Esophagus (tissue), 2 donors: ENCODE measurements around the gene SH2D1B. TPM values are rescaled to one million over a fixed set of nuclear protein-coding genes. Genes with fewer than 3 reads are reported as not detected.
A peak's percentile ranks its signal among the peaks of the same experiment; 100 is the strongest.
"Not testable (repeated sequence)": the region's sequence is repeated elsewhere in the genome, so short reads cannot be mapped to it uniquely, and the experiment has no call there.

Experiments
- H3K27ac ChIP-seq, 2 donors: one replicate each; pipeline ENCODE4 v1.5.1; 2013; ENCODE audit warnings: low read depth in 2 of 2, mild to moderate bottlenecking in 2 of 2, inconsistent platforms in 1 of 2, low read length in 1 of 2, moderate library complexity in 1 of 2
- H3K27me3 ChIP-seq, 2 donors: one replicate each; pipeline ENCODE4 v1.6.1; 2013; ENCODE audit warnings: low read length in 2 of 2, control low read depth in 1 of 2, mild to moderate bottlenecking in 1 of 2; ENCODE audit not compliant: insufficient read depth in 2 of 2, control insufficient read depth in 1 of 2
- H3K36me3 ChIP-seq, 2 donors: one replicate each; pipeline ENCODE4 v1.6.1; 2013; ENCODE audit warnings: low read length in 1 of 2; ENCODE audit not compliant: control insufficient read depth in 2 of 2, insufficient read depth in 2 of 2
- H3K4me1 ChIP-seq, 2 donors: one replicate each; pipeline ENCODE4 v1.6.1; 2013; ENCODE audit warnings: low read length in 1 of 2; ENCODE audit not compliant: control insufficient read depth in 2 of 2, insufficient read depth in 2 of 2
- H3K4me3 ChIP-seq, 2 donors: one replicate each; pipeline ENCODE4 v1.5.1; 2013; ENCODE audit warnings: low read length in 2 of 2, mild to moderate bottlenecking in 2 of 2, low read depth in 1 of 2, moderate library complexity in 1 of 2
- H3K9me3 ChIP-seq, 2 donors: one replicate each; pipeline ENCODE4 v1.6.1; 2013; ENCODE audit warnings: mild to moderate bottlenecking in 2 of 2, low read depth in 1 of 2, low read length in 1 of 2, moderate library complexity in 1 of 2; ENCODE audit not compliant: control insufficient read depth in 2 of 2, insufficient read depth in 1 of 2
- WGBS, 2 donors: extraction: QIAGEN DNeasy Blood & Tissue Kit; methylation state at CpG; one replicate each; pipeline ENCODE4 v1.1.7; 2013; 5-methylcytosine and 5-hydroxymethylcytosine counted together
- polyA plus RNA-seq, 2 donors: library from polyadenylated mRNA; stranded (reverse); fragments of 200-250 nt; gene quantifications; one replicate each; pipeline ENCODE4 v1.2.3, GENCODE V29; 2013
- donor health status: healthy with polysubstance abuse.
- donor health status: Bipolar disorder and iron deficiency.

Gene SH2D1B
- polyA plus RNA-seq, 2 donors, result 1.2 to 1.3 TPM

DNA sequence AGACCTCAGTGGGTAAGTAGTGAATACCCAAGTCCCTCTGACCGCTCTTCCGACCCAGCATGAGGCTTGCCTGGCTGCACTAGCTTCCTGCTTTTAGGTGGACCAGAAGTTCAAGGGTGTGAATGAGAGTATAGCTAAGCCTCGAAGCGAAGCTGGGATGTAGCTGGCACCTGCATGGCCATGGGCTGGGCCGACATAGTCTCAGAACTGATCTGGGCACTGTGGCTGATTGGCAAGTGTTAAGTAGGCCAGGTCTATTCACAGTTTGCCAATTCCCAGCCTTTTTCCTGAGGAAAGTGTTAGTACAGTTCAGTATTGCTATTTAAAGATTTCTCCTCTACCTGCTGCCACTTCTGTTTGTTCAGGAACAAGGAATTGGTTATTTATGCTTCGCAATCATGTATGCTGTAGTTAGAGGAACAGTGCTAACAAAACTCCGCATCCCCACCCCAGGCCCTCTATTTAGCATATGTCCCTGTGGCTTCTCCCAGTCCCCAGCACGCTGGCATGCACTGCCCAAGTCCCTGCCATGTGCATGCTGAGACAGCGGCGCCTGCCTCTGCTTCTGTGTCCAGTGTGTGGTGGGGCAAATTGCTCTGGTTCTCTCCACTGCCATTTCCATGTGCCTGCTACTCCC is 51.6 kb downstream of the SH2D1B start:
- WGBS, 2 donors, result 85 to 92% methylated on average over 10 of the region's 10 CpGs
- Histone ChIP-seq H3K36me3 (peaks cover 0 to 2% of the 10 kb centered on the region in 2 donors), H3K4me1 (peaks cover 3 to 5% of the 10 kb centered on the region in 2 donors), H3K9me3 (no peaks in the 10 kb centered on the region), H3K4me3 (no peak overlapping the region), H3K27me3 (no peaks in the 10 kb centered on the region), H3K27ac (no peak overlapping the region)

- H3K4me1 ChIP-seq, result peaks cover 0 to 2% of the 10 kb centered on the region in 2 donors
- H3K27ac ChIP-seq, result no peak overlapping the region
- H3K36me3 ChIP-seq, result peaks cover 0 to 2% of the 10 kb centered on the region in 2 donors
- H3K27me3 ChIP-seq, result no peaks in the 10 kb centered on the region
- H3K4me3 ChIP-seq, result no peak overlapping the region
- no peaks in the 10 kb centered on the region for H3K9me3 ChIP-seq
- 82 to 88% methylated on average over 10 of the region's 10 CpGs for WGBS, 2 donors
These were observed 52.3 kb downstream of the SH2D1B start for GRCh38 chr1:162359523-162360236.

DNA sequence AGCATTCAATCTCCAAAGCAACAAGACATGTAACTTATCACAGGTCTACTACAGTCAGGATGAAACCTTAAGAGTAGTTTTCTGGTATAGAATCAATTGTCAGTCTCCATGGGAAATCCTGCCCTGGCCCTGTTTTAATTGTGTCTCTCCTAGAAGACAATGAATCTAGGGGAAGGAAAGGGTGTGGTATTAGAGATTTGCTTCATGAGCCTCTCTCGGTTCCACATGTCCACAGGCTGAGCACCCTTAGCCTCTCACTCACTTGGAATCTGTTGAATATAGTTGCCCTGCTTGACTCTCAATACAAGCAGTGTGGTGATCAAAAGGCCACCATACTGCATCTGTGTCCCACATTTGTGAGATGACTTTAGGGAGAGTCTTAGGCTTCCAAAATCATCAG is 53.0 kb downstream of the SH2D1B start:
- H3K27ac ChIP-seq, result no peak overlapping the region
- H3K27me3 ChIP-seq, result no peaks in the 10 kb centered on the region
- H3K9me3 ChIP-seq, result no peaks in the 10 kb centered on the region
- WGBS, 2 donors, result 55 to 66% methylated on average over 1 of the region's 1 CpG
- H3K36me3 ChIP-seq, result peaks cover 0 to 2% of the 10 kb centered on the region in 2 donors
- H3K4me1 ChIP-seq, result peaks cover 0 to 2% of the 10 kb centered on the region in 2 donors
- no peak overlapping the region for H3K4me3 ChIP-seq

DNA sequence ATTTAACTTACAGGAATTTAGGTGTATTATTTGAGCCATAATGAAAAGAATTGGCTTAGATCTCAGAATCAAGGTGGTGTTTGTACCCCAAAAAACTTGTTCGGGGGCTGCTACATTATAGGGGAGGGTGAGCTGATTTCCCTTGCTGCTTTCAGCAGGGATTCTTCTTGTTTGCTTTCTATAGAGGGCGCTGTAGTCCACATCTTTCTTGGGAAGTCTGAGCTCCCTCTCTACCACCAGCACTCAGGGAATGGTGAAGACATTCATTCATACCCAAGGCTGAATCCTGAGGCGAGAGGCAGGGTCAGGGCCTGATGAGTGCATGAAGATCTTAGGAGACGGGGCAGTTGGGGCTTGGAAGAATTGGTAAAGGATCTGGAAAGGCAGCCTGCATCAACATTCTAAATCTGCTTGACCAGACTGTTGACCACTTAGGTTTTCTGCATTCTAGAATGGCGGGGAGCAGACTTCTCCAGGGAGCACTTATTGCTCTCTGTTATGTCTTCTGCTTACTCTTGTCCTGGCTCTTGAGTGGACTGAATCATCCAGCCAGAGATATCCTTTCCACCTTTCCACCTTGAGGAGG is 54.2 kb downstream of the SH2D1B start:
- no peaks in the 10 kb centered on the region for H3K9me3 ChIP-seq
- no peak overlapping the region for H3K27ac ChIP-seq
- WGBS, 2 donors, result 59 to 60% methylated on average over 5 of the region's 5 CpGs
- H3K27me3 ChIP-seq, result no peaks in the 10 kb centered on the region
- peaks cover 0 to 2% of the 10 kb centered on the region in 2 donors for H3K4me1 ChIP-seq
- H3K4me3 ChIP-seq, result no peak overlapping the region
- H3K36me3 ChIP-seq, result peaks cover 0 to 2% of the 10 kb centered on the region in 2 donors

- H3K9me3 ChIP-seq, result no peaks in the 10 kb centered on the region
- WGBS, 2 donors, result 76 to 81% methylated on average over 5 of the region's 5 CpGs
- H3K4me3 ChIP-seq, result no peak overlapping the region
- no peaks in the 10 kb centered on the region for H3K27me3 ChIP-seq
- no peak overlapping the region for H3K27ac ChIP-seq
- H3K36me3 ChIP-seq, result peaks cover 0 to 2% of the 10 kb centered on the region in 2 donors
- H3K4me1 ChIP-seq, result peaks cover 0 to 5% of the 10 kb centered on the region in 2 donors
These were observed 58.2 kb downstream of the SH2D1B start for GRCh38 chr1:162353702-162354101.

DNA sequence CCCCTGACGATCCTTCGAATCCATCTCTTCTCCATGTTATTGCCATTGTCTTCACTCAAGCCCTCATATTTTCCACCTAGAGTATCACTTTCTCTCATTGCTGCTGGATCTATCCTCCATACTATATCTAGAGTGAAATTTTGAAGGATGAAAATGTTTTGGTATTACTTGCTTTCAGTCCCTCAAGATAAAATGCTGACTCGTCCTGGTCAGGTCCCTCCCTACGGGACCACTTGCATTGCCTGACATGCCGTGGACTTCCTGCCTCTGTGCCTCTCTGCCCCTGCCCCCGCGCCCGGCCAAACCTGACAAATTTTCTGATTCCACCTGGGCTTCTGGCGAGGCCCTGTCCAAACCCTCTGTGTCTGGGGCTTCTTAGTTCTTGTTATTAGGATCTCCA is 58.9 kb downstream of the SH2D1B start:
- Histone ChIP-seq H3K4me1 (peaks cover 0 to 5% of the 10 kb centered on the region in 2 donors), H3K27me3 (no peaks in the 10 kb centered on the region), H3K9me3 (no peaks in the 10 kb centered on the region), H3K27ac (no peak overlapping the region), H3K4me3 (no peak overlapping the region), H3K36me3 (peaks cover 0 to 2% of the 10 kb centered on the region in 2 donors)
- WGBS, 2 donors, result 88% methylated on average over 9 of the region's 9 CpGs

DNA sequence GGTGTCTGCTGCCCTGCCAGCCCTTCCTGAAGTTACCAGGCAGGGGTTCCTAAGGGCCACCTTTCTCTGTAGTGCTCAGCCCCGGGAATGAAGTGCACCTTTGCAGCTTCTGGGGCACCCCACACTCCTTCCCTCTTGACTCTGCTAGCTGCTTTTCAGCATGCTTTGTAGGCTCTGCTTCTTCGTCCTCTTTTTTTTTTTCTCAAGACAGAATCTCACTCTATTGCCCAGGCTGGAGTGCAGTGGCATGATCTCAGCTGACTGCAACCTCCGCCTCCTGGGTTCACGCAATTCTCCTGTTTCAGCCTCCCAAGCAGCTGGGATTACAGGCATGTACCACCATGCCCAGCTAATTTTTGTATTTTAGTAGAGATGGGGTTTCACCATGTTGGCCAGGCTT is 60.1 kb downstream of the SH2D1B start:
- not testable (repeated sequence) for H3K36me3 ChIP-seq, H3K4me3 ChIP-seq, H3K9me3 ChIP-seq, H3K27ac ChIP-seq, H3K4me1 ChIP-seq, H3K27me3 ChIP-seq
- 68 to 91% methylated on average over 3 to 4 of the region's 4 CpGs for WGBS, 2 donors

DNA sequence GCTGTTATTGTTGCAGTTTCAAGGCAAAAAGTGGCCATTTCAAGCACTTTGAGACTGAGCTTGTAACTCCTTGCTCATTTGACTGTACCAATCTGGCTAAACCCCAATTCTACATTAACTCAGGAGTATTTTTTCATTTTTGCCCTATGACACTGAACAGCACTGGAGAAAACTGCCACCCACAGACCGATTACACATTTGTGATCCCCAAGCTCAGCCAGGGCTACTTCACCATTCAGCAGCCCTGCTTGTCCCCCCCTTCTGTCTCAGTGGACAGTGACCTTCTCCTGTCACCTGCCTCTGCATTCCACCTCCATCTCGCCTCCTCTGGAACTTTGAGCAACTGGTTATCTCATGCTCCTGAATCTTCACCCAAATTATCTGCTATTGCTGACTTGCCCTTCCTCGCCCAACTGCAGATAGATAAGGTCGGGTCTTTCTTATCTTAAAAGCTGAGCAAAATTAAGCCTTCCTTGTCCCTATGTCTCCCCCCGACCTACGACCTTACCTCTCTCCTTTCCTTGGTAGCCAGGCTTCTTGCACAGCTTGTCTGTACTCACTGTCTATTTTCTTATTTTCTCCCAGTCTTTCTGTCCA is 60.6 kb downstream of the SH2D1B start:
- Histone ChIP-seq H3K27ac (no peak overlapping the region), H3K4me1 (peaks cover 0 to 5% of the 10 kb centered on the region in 2 donors), H3K36me3 (no peaks in the 10 kb centered on the region), H3K27me3 (no peaks in the 10 kb centered on the region), H3K9me3 (no peaks in the 10 kb centered on the region), H3K4me3 (no peak overlapping the region)
- WGBS, 2 donors, result 73 to 82% methylated on average over 6 of the region's 6 CpGs

DNA sequence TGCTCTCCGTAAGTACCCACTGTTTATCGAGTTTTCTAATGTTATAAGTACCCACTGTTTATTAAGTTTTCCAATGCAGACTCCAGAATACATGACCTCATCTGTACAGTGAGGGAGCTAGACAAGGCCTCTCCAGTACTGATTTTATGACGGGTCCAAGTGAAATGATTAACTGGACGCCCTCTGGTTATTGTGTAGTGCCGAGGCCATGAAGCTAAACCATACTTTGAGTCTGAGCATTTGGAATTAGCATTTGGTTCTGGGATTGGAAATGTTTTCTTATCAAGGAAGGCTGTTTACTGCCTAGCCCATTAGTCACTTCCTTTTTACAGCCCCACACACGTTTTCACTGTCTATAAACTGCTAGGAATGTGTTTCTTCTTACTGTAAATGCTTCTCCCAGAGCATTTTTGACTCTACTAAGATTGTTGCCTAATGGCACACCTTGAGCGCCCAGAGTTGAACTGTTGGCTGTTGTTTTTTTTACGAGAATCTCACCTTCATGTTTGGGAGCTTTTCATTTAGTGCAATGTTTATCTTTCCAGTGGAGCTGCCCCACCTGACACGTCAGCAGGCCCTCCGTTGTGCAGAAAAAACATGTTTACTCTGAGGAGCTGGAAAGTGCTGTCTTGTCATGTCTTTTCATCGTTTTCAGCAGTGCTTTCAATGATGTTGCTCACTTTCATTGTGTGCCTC is 62.2 kb downstream of the SH2D1B start:
- Histone ChIP-seq H3K4me3 (no peak overlapping the region), H3K4me1 (peaks cover 0 to 5% of the 10 kb centered on the region in 2 donors), H3K9me3 (no peaks in the 10 kb centered on the region), H3K27ac (peak overlapping the region in 1 of 2 donors; percentile 1), H3K27me3 (no peaks in the 10 kb centered on the region), H3K36me3 (no peaks in the 10 kb centered on the region)
- 46 to 51% methylated on average over 11 of the region's 11 CpGs for WGBS, 2 donors
